WERI-Rb-1 (cell line): ENCODE results near the gene NPM3.

Experiments
- DNase-seq: peaks from one replicate; pipeline ENCODE4 v3.0.0-alpha.2; 2020
- H3K27ac ChIP-seq: fragments of 250-450 bp; sonication (Bioruptor Pico); 2 replicates; pipeline ENCODE4 v1.5.1; 2020; ENCODE audit warnings: mild to moderate bottlenecking, moderate library complexity
- H3K27me3 ChIP-seq: fragments of 250-450 bp; sonication (Bioruptor Pico); 2 replicates; pipeline ENCODE4 v1.5.1; 2021; ENCODE audit warnings: mild to moderate bottlenecking, low read depth, moderate library complexity; ENCODE audit not compliant: insufficient read depth, severe bottlenecking
- H3K36me3 ChIP-seq: fragments of 250-450 bp; sonication (Bioruptor Pico); 2 replicates; pipeline ENCODE4 v1.5.1; 2020; ENCODE audit warnings: mild to moderate bottlenecking, moderate library complexity
- H3K4me3 ChIP-seq: 2 replicates; pipeline ENCODE4 v1.5.1; 2011; ENCODE audit warnings: low read depth, mild to moderate bottlenecking, control low read depth, low read length
- H3K9me3 ChIP-seq: fragments of 250-450 bp; sonication (Bioruptor Pico); 2 replicates; pipeline ENCODE4 v1.5.1; 2021; ENCODE audit warnings: mild to moderate bottlenecking, moderate library complexity; ENCODE audit not compliant: severe bottlenecking
- CTCF ChIP-seq: IDR thresholded peaks from 2 replicates; pipeline ENCODE4 v1.5.1; 2011; ENCODE audit warnings: low read depth, mild to moderate bottlenecking, control low read depth, inconsistent platforms, low read length

NPM3 gene

DNA sequence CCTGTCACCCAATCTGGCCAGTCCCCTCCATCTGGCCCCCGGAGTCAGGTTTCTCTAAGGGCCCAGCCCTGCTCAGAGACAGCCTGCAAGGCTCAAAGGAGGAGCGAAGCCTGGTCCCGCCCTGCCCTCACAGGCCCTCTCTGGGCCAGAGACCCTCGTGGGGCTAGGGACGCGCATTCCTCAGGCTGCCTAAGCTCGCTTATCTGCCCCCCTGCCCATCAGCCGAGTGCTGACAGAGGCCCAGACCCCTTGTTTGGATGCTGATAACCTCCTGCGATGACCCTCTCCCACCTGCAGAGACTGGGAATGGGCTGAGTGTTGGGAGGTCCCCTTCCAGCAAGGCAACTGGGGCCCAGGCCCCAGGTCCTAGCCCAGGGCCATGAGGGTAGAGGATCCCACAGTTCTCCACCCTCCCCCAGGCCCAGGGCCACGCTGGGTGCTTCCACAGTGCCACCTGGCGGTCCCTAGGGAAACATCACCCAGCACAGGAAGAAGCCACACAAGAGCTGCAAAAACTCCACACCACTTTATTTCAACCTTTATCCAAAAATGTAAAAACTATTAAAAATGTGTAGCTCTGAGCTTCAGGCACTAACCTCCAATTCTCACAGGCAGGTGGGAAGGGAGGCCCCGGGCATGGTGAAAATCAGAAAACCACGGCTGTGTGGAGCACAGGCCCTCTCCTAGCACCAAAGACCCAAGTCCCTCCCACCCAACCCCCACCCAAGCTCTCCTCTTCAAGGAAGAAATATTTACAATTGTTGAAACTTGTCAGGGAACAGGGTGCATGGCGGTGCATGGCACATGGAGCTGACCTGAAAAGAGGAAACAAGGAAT, 2.2 kb downstream of the NPM3 start:
- peaks cover 21% of the 10 kb centered on the region for H3K36me3 ChIP-seq
- no peak overlapping the region for H3K4me3 ChIP-seq
- peak; percentile 89 for TF ChIP-seq CTCF
- no peaks in the 10 kb centered on the region for H3K27me3 ChIP-seq
- peak overlapping the region; percentile 63 for H3K27ac ChIP-seq
- peak; percentile 73 for DNase-seq
- no peaks in the 10 kb centered on the region for H3K9me3 ChIP-seq

DNA sequence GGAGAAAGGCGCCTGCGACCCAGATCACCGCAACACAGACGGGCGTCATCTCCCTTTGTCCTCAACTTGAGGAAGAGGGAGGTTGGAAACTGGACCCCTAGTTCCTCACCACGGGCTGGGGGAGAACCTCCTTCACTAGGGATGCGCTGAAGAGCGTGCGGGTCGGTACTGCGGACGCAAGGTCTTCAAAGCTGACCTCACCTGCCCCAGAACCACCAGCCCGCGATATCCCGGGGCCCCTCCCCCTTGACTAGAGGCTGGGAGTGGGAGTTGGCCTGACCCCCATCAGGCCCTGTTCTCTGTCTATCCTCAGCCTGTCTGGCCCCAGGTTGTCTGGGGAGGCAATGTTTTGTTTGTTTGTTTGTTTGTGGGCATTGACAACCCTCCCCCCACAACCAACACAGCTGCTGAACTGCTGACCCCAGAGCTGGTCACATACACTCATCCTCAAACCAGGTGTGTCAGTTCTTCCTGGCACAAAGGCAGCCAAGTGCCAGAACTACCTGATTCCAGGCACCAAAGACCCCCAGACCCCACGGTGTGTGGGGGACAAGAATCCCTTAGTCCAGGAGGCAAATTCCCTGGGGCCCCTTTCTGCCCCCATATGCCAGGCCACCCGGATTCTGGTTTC, 2.9 kb downstream of the NPM3 start:
- Histone ChIP-seq H3K4me3 (peak overlapping the region; percentile 23), H3K27me3 (peaks cover 2% of the 10 kb centered on the region), H3K36me3 (peaks cover 14% of the 10 kb centered on the region), H3K27ac (peak overlapping the region; percentile 63), H3K9me3 (no peaks in the 10 kb centered on the region)
- no peak for DNase-seq
- 0 out of 2 replicates have a peak, but pooled peaks have one; percentile 1 for TF ChIP-seq CTCF

- no peaks in the 10 kb centered on the region for H3K9me3 ChIP-seq
- peak; percentile 80 for TF ChIP-seq CTCF
- peaks cover 8% of the 10 kb centered on the region for H3K36me3 ChIP-seq
- peak overlapping the region; percentile 40 for H3K4me3 ChIP-seq
- H3K27me3 ChIP-seq, result peaks cover 6% of the 10 kb centered on the region
- H3K27ac ChIP-seq, result peak overlapping the region; percentile 63
- peak; percentile 77 for DNase-seq
These were observed 3.6 kb downstream of the NPM3 start for GRCh38 chr10:101779544-101780186.

DNA sequence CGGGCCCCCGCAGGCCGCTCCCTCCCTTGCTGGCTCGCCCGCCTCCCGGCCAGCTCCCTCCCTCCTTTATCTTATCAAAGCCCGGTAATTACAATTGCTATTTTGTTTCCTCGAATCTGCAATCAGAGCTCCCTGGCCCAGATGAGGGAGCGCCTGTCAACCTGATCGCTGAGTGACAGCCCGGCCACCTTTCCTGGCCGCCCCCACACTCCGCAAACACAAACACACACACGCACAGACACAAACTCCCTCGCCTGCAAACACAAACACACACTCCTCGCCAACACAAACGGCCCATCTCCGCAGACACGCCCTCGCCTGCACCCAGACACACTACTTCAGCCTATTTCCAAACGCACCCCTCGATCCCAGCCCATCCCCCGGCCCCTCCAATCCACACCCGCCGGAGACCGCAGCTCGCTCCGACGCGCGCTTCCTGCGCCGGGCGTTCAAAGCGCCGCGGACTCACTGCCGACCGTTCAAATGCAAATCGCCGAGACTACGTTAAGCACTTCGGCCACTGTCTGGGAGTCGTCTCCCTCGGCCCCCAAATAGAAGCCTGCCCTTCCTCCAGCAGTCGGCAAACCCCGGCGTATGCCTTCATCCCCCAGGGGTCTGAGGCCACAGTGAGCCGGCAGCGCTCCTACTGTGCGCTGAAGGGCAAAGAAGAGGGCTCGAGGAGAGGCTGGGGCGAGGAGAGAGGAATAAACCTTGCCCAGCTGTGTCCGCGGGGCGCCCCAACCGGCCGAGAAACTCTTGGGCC, 4.3 kb downstream of the NPM3 start:
- Histone ChIP-seq H3K36me3 (peaks cover 3% of the 10 kb centered on the region), H3K9me3 (no peaks in the 10 kb centered on the region), H3K27ac (no peak overlapping the region), H3K4me3 (peak overlapping the region; percentile 40), H3K27me3 (peaks cover 6% of the 10 kb centered on the region)
- no peak for TF ChIP-seq CTCF
- no peak for DNase-seq

GRCh38 chr10:101778151-101778780, 5.0 kb downstream of the NPM3 start:
- no peak overlapping the region for H3K27ac ChIP-seq
- H3K4me3 ChIP-seq, result peak overlapping the region; percentile 40; the same call in 1 of the 2 replicates
- H3K36me3 ChIP-seq, result peaks cover 3% of the 10 kb centered on the region
- peaks cover 6% of the 10 kb centered on the region for H3K27me3 ChIP-seq
- no peak for TF ChIP-seq CTCF
- peak; percentile 43 for DNase-seq
- no peaks in the 10 kb centered on the region for H3K9me3 ChIP-seq
